HEK293T (cell line): ENCODE measurements around the gene SRA1.

Source experiments
- CTCF ChIA-PET: fragments of 350-600 bp; formaldehyde crosslinking; extraction: SDS; loops from one replicate; lab custom pipeline; 2021; ENCODE audit warnings: antibody characterized with exemption, inconsistent platforms; lab: Yijun Ruan, JAX
- POLR2A ChIA-PET: fragments of 350-600 bp; formaldehyde crosslinking; extraction: SDS; loops from one replicate; lab custom pipeline; 2020; ENCODE audit warnings: antibody characterized with exemption, inconsistent platforms; lab: Yijun Ruan, JAX
- DNase-seq: peaks from one replicate; pipeline ENCODE4 v3.0.0; 2012; ENCODE audit warnings: mixed read lengths; ENCODE audit errors: extremely low spot score
- ARNT ChIP-seq: fragments of 450-650 bp; IDR thresholded peaks from 2 replicates; pipeline ENCODE4 v1.6.1; 2017; ENCODE audit warnings: mild to moderate bottlenecking
- BHLHE40 ChIP-seq: fragments of 450-650 bp; IDR thresholded peaks from 2 replicates; pipeline ENCODE4 v1.6.1; 2016; ENCODE audit warnings: mild to moderate bottlenecking, moderate library complexity, borderline replicate concordance
- CTBP1 ChIP-seq: fragments of 450-650 bp; IDR thresholded peaks from 2 replicates; pipeline ENCODE4 v1.6.1; 2016; ENCODE audit warnings: borderline replicate concordance
- ELF4 ChIP-seq: fragments of 450-650 bp; IDR thresholded peaks from 2 replicates; pipeline ENCODE4 v1.6.1; 2017; ENCODE audit warnings: antibody characterized with exemption
- FOXA1 ChIP-seq: fragments of 450-650 bp; IDR thresholded peaks from 2 replicates; pipeline ENCODE4 v1.6.1; 2016; ENCODE audit warnings: mild to moderate bottlenecking
- FOXK2 ChIP-seq: fragments of 450-650 bp; IDR thresholded peaks from 2 replicates; pipeline ENCODE4 v1.6.1; 2016; ENCODE audit warnings: mild to moderate bottlenecking
- FOXM1 ChIP-seq: fragments of 450-650 bp; IDR thresholded peaks from 2 replicates; pipeline ENCODE4 v1.6.1; 2017; ENCODE audit warnings: mild to moderate bottlenecking, borderline replicate concordance
- HDGF ChIP-seq: fragments of 450-650 bp; IDR thresholded peaks from 2 replicates; pipeline ENCODE4 v1.6.1; 2017; ENCODE audit warnings: antibody characterized with exemption, borderline replicate concordance
- L3MBTL2 ChIP-seq: fragments of 450-650 bp; conservative IDR thresholded peaks from 2 replicates; pipeline ENCODE4 v1.6.1; 2016; ENCODE audit warnings: mild to moderate bottlenecking
- LEF1 ChIP-seq: fragments of 450-650 bp; IDR thresholded peaks from 2 replicates; pipeline ENCODE4 v1.6.1; 2017; ENCODE audit warnings: mild to moderate bottlenecking, borderline replicate concordance
- NFRKB ChIP-seq: fragments of 450-650 bp; IDR thresholded peaks from 2 replicates; pipeline ENCODE4 v1.6.1; 2016; ENCODE audit warnings: mild to moderate bottlenecking, moderate library complexity
- PKNOX1 ChIP-seq: fragments of 450-650 bp; IDR thresholded peaks from 2 replicates; pipeline ENCODE4 v1.6.1; 2016
- SP1 ChIP-seq: fragments of 450-650 bp; IDR thresholded peaks from 2 replicates; pipeline ENCODE4 v1.6.1; 2017
- SUZ12 ChIP-seq: fragments of 450-650 bp; IDR thresholded peaks from 2 replicates; pipeline ENCODE4 v1.6.1; 2016; ENCODE audit warnings: mild to moderate bottlenecking
- TARDBP ChIP-seq: fragments of 450-650 bp; IDR thresholded peaks from 2 replicates; pipeline ENCODE4 v1.6.1; 2016
- ZNF384 ChIP-seq: fragments of 450-650 bp; IDR thresholded peaks from 2 replicates; pipeline ENCODE4 v1.6.1; 2016

Gene SRA1

GRCh38 chr5:140509898-140510297 is 47.4 kb downstream of the SRA1 start:
- CTCF ChIA-PET: no interaction called here
- DNase-seq: no peak
- POLR2A ChIA-PET: interaction anchor here (0.8 kb wide), 1 partner anchor 47 kb away, joined by 3 read pairs; the partner anchor contains the start of gene SRA1
- TF ChIP-seq L3MBTL2 (no peak), ARNT (no peak), HDGF (no peak), BHLHE40 (no peak), FOXA1 (no peak), NFRKB (no peak), PKNOX1 (no peak), SUZ12 (no peak), FOXM1 (no peak), LEF1 (no peak), ELF4 (no peak), TARDBP (no peak), FOXK2 (no peak), ZNF384 (no peak), SP1 (no peak), CTBP1 (no peak)

- POLR2A ChIA-PET: no interaction called here
- no peak for DNase-seq
- TF ChIP-seq FOXA1: no peak
- no peak for TF ChIP-seq LEF1
- no peak for TF ChIP-seq HDGF
- no peak for TF ChIP-seq PKNOX1
- TF ChIP-seq FOXM1: no peak
- no peak for TF ChIP-seq ZNF384
- no peak for TF ChIP-seq NFRKB
- no peak for TF ChIP-seq SUZ12
- TF ChIP-seq FOXK2: no peak
- TF ChIP-seq ARNT: no peak
- no peak for TF ChIP-seq L3MBTL2
- no peak for TF ChIP-seq CTBP1
- no peak for TF ChIP-seq BHLHE40
- CTCF ChIA-PET: no interaction called here
Measured at GRCh38 chr5:140502834-140503233, 54.4 kb downstream of the SRA1 start.
